Activated CD4-positive, alpha-beta T cell treated with anti-CD3 and anti-CD28 coated beads, Interleukin-2, amount 50 U/mL, for 24 hours (primary cell): ENCODE data around the gene HEXA.
A peak's percentile ranks its signal among the peaks of the same experiment; 100 is the strongest.

ENCODE experiments used
- DNase-seq, 2 donors: peaks; one replicate each; pipeline ENCODE4 v3.0.0-alpha.2; 2020; ENCODE audit warnings: low read depth in 1 of 2, low spot score in 1 of 2

The HEXA gene

DNA sequence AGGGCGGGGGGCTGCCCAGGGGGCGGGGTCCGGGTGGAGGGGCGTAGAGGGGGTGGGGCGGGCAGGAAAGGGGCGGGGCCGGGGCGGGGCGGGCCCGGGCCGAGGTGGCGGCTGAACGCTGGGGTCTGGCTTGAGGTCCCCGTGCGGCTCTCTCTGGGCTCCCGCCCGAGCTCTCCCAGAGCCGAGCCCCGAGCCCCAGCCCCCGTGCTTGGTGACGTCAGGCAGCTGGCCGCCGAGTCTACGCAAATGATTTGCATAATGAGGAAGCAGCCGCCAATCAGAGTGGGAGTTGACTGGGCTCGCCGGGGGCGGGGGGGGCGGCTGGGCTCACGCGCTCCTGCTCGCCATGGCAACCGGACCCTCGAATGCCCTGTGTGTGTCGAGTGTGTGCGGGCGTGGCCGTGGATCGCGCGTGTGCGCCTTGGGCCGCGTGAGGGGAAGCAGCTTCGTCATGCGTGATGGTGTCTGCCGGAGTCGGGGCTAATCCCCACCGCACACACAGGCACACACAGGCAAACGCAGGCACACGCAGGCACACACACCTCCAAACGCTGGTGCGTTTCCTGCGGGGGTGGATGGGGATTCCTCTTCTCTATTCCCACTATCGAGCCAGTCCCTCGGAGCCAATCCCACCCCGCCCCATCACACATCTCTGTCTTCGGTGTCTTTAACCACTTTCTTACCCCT is 55.7 kb downstream of the HEXA start, which contains the start of gene CELF6:
CELF6 (minus strand) TSS at position 173 of the 687 bp plus-strand sequence. CDS start 283 bp downstream, outside the sequence.
- DNase-seq, result peak; percentile 33 to 55

DNA sequence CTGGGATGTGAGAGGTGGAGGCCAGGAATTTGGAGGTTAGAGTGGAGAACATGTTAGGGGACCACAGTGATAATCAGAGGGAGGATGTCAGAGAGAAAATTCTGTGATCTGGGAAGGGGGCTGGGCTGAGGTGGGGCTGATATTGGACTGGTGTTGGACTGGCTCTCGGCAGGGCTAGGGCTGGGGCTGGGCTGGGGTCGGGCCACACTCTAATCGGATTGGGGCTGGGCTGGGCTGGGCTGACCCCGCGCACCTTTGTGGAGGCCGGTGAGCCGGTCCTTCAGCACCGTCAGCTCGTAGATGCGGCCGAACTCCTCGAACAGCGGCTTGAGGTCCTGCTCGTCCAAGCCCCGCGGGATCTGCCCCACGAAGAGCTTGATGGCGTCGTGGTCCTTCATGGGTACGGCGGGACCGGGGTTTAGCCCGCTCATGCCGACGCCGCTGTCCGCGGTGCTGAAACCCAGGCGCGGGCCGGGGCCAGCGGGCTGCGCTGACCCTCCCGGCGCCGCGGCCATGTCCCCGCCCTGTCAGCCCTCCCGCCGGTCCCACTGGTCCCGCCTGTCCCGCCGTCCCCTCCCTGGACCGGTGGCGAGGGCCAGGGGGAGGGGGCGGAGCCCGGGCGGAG is 56.3 kb downstream of the HEXA start:
- no peak for DNase-seq

GRCh38 chr15:72318408-72318942 is 57.3 kb downstream of the HEXA start:
- no peak for DNase-seq

DNA sequence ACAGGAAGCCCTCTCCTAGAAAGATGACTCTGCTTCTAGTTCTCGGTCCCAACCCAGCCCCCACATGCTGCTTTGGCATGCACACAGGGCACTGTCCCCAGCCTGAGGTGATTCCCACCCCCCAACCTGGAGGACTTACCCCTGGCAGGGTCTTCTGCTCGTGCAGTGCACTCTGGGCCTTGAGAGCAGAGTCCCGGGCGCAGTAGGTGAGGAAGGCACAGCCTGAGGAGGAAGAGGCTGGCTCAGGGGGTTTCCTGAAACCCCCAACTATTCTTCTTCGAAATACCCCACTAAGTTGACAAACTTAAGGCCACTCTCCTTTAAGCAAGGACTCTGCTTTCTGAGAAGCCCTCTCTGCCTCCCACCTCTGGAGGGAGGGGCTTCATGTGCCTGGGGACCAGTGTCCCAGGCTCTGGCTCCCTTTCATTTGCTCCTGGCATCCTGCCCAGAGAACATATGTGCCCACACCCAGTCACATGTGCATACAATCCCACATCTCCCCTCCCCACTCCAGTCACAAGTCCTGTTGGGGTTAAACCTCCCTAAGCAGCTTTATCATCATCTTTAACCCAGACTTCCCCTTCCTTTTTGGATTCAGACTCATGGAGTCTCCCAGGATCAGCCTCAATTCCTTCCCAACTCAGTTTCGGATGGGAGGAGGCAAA is 60.0 kb downstream of the HEXA start:
- DNase-seq, result no peak

DNA sequence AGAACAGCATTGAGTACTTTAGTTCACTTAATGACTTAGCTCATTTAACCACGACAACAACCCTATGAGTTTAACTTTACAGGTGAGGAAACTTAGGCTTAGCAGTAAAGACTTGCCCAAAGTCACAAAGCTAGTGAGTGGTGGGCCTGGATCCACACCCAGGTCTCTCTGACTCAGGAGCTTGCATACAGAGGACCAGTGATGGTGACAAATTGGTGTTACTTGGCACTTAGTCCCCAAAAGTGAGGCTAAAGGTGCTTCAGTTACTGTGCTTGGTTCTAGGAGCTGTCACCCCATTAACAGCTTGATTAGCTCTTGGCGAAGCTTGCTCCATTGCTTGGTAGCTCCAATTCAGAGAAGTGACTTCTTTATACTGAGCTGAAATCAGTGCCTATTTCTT is 61.9 kb downstream of the HEXA start:
- no peak for DNase-seq

DNA sequence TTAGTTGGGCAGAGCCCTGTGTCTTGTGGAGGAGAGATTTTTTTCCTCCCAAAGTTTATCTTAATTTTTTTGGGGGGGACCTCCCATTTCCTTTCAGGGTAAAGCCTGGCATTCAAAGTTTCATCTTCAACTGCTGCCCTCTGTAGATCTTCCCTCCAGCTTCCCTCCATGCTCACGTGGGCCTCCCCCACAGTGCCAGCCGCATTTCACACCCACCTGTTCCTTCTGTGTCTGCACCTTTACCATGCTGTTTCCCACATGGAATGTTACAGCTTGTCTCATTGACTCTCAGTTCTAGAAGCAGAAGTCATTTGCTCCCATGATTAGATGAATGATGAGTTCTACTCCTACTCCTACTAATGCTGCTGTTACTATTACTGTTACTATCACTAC is 62.4 kb downstream of the HEXA start:
- no peak for DNase-seq

DNA sequence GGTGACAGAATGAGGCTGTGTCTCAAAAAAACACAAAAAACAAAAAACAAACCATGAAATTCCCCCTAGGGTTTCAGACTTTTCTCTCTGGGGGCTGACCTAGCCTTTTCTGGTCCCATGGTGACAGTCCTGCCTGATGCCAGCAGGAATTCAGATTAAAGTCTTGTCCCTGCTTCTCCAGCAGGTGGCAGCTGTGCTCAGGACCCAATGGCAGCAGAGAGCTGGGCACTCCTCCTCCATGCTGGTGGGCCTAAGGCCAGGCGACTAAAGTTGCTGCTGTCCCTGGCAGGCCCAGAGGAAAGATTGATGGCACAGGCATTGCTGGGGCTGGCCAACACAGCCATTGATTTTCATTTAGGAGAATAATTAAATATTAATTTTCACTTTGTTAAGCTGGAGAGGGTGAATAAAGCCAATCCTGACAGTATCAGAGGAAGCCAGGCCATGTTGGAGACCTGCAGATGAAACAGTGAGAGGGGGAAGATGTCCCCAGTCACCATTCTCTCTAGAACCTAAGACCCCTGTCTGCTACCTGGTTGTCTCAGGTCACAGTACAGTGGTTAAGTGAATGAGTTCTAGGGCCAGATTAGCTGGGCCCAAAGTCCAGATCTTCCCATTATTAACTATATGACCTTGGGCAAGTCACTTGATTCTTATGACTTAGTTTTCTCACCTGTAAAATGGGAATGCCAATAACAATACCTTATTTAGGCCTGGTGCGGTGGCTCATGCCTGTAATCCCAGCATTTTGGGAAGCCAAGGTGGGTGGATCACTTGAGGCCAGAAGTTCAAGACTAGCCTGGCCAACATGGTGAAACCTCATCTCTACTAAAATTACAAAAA is 63.0 kb downstream of the HEXA start:
- peak; percentile 28 to 38 for DNase-seq

DNA sequence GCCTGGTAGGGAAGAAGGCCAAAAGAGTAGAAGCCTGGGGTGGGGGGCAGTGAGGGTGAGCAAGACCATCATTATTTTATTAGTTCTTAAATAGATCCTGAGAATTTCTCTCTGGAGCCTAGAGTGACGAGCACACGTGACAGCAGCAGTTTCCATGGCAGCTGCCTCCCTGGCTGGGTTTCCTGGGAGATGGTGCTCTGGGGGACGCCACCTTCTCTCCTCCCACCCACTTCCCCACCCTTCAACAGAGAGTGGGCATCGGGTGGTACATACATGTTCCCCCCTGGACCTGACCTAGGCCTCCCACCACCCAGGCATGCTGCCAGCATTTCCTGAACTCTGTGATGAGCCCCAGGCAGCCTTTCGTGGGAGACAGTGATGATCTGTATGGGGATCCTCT is 68.8 kb downstream of the HEXA start:
- no peak for DNase-seq

DNA sequence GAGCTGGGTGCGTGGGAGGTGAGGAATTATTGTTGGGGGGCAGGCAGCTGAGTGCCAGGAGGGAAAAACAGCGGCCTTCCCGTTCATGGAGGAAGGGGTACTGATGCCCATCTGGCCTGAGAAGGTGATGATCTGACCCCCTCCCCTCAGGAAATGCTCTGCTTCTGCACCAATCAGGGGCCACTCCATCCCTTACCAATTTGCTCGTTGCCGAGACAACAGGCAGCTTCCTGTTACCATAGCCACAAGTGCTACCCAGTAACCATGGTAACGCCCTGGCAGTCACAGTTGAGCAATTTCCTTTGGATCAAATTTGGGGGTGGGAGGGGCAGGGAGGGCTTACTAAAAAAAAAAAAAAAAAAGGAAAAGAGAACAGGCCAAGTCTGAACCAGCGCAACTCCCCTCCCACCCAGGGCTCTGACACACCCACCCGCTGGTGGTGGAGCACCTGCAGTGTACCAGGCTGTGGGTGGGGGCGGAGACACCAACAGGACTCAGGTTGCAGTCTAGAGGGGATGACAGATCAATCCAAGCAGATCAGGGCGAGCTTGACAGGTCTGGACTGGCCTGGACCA is 69.5 kb downstream of the HEXA start:
- no peak for DNase-seq

- DNase-seq, result no peak
Observed at GRCh38 chr15:72304596-72304995, 71.2 kb downstream of the HEXA start.

GRCh38 chr15:72302955-72303354 is 72.9 kb downstream of the HEXA start:
- no peak for DNase-seq
